Prostate gland (tissue), 2 donors: ENCODE data around the gene ANGPTL4.

ENCODE experiments used
- POLR2AphosphoS5 ChIP-seq: sonication (generic); formaldehyde crosslinking; IDR thresholded peaks from one replicate; pipeline ENCODE4 v1.6.1; 2017; ENCODE audit warnings: antibody characterized with exemption
- TF ChIP-seq, protein P1 (sequence below), 4 experiments: fragments of 200-600 bp in 2 of 4; fragments of 450-650 bp in 2 of 4; sonication (generic) in 2 of 4; IDR thresholded peaks; 1 replicate in 3 of 4; 2 replicates in 1 of 4; pipeline ENCODE4 v1.5.1; 2016 to 2019; ENCODE audit warnings: antibody characterized with exemption in 4 of 4, mild to moderate bottlenecking in 2 of 4, moderate library complexity in 2 of 4

DNA sequence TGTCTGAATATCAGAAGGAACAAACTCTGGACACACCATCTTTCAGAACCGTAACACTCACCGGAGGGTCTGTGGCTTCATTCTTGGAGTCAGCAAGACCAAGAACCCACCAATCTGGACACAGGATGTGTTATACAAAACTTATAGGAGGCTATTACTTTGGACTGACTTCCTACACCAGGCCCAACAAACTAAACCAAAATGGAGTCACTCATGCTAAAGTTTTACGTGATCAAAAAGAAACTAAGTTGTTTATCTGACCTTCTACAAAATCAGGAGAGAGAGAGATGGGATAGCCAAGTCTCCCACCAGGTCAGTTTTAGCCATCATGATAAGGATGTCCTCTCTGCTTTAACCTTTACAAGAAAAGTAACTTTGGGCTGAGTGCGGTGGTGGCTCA, 23.0 kb downstream of the ANGPTL4 start:
- TF ChIP-seq, protein P1, sequence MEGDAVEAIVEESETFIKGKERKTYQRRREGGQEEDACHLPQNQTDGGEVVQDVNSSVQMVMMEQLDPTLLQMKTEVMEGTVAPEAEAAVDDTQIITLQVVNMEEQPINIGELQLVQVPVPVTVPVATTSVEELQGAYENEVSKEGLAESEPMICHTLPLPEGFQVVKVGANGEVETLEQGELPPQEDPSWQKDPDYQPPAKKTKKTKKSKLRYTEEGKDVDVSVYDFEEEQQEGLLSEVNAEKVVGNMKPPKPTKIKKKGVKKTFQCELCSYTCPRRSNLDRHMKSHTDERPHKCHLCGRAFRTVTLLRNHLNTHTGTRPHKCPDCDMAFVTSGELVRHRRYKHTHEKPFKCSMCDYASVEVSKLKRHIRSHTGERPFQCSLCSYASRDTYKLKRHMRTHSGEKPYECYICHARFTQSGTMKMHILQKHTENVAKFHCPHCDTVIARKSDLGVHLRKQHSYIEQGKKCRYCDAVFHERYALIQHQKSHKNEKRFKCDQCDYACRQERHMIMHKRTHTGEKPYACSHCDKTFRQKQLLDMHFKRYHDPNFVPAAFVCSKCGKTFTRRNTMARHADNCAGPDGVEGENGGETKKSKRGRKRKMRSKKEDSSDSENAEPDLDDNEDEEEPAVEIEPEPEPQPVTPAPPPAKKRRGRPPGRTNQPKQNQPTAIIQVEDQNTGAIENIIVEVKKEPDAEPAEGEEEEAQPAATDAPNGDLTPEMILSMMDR (IDR thresholded peaks at IDR 0.05) = no peak
- TF ChIP-seq POLR2AphosphoS5 = no peak
